Measurements from ENCODE around the gene ZFP36L1.

Gene ZFP36L1

DNA sequence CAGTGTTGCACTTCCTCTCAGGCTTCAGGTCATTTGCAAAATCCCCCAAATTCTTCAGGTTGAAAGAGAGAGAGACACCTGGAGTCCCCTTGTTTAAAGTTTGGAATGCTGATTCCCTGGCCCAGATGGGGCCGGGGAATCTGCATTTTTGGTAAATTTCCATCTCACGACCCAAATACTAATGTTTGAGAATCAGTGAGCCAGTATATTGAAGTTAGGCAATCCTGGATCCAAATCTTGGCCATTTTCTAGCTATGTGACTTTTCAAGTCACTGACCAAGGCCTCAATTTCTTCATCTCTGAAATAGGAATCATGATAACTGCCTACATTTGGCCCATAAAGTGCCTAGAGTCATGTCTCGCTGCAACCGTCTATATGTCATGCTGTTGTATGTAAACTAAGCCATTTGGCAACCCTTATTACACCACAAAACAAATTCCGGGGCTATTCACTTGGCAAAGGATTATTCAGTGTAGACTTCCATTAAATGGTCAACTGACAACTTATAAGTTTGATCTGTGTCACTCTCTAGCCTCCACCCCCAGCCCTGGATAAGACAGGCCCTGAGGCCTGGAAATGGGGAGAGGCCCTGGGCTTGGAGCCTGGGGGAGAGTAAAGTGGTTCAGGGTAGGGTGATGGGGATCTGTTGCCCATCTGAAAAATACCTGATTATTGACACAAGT, 3.7 kb upstream of the ZFP36L1 start:
- TF ChIP-seq, protein P1, sequence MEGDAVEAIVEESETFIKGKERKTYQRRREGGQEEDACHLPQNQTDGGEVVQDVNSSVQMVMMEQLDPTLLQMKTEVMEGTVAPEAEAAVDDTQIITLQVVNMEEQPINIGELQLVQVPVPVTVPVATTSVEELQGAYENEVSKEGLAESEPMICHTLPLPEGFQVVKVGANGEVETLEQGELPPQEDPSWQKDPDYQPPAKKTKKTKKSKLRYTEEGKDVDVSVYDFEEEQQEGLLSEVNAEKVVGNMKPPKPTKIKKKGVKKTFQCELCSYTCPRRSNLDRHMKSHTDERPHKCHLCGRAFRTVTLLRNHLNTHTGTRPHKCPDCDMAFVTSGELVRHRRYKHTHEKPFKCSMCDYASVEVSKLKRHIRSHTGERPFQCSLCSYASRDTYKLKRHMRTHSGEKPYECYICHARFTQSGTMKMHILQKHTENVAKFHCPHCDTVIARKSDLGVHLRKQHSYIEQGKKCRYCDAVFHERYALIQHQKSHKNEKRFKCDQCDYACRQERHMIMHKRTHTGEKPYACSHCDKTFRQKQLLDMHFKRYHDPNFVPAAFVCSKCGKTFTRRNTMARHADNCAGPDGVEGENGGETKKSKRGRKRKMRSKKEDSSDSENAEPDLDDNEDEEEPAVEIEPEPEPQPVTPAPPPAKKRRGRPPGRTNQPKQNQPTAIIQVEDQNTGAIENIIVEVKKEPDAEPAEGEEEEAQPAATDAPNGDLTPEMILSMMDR (IDR thresholded peaks at IDR 0.05; ENCODE audit: low read depth, low read length) = no peak
- no peak for DNase-seq (ENCODE audit: extremely low read depth, low read depth)

DNA sequence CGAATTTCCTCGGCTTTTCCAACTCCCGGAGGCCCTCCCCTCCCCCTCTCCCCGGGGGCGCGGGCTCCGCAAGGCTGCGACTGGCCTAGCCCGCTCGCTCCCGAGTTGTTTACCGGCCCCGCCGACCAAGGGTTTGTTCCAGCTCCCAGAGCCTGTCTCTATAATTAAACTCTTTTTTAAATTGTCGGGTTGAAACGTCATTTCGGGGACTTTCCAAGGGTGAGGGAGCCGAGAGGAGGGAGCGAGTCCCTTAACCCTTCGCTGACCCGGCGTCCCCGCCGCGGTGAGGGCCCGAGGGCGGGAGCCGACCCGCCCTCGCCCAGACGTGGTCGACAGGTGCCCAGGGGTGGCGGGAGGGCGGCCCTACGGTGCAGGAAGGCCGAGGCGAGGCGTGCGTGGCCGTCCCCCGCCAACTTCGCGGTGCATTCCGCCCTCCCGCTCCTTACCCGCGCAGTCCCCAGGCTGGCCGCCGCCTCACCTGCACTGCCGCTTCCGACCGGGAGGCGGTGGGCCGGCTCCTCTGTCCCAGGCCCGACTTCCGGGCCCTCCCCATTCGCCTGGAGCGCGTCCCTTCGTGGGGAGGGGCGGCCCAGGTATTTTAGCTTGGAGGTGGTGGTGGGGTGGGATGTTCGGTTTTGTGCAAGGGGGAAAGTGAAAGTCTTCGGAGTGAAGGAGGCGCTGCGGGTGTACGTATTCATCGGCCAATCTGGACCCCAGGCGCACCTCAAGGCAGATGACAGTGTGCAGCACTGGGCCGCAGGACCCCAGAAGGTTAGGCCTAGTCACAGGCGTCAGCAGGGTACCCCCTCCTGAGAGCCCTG, 2.9 kb upstream of the ZFP36L1 start:
- TF ChIP-seq, protein P1 (IDR thresholded peaks at IDR 0.05; ENCODE audit: low read depth, low read length) = peak; percentile 55
- no peak for DNase-seq (ENCODE audit: extremely low read depth, low read depth)

DNA sequence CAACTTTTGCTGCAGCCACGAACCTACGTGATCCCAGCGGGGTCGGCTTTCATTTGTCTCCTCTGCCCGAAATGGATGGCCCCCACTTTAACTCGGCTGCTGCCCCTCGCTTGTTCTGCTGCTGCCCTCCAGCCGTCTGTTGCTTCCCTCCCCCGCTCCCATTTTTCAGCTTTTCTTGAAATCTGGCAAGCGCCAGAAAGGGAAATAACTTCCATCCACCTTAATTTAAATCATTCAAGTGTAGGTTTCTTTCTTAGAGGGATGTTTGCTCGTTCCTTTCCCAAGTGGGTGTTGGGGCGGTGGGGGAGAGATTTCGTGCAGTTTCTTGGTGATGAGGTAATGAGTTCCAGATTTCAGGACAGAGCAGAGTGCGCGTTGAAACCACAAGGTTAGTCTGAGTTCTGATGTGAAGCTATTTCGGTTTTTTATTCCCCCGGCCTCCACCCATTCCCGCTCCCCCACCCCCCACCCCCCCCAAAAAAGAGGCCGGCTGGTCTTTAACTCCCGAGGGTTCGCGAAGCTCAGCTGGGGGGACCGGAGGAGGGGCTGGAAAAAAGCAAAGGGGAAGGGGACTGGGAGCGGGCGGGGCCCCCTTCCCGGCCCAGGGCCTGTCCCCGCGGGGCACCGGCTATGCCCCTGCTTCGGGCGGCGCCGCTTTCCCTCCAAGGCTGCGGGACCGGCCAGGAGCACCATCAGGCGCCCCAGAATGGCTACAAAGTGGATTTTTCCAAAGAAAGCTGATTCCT, 2.2 kb upstream of the ZFP36L1 start:
- TF ChIP-seq, protein P1 (IDR thresholded peaks at IDR 0.05; ENCODE audit: low read depth, low read length) = no peak
- DNase-seq (ENCODE audit: extremely low read depth, low read depth) = peak; percentile 98

DNA sequence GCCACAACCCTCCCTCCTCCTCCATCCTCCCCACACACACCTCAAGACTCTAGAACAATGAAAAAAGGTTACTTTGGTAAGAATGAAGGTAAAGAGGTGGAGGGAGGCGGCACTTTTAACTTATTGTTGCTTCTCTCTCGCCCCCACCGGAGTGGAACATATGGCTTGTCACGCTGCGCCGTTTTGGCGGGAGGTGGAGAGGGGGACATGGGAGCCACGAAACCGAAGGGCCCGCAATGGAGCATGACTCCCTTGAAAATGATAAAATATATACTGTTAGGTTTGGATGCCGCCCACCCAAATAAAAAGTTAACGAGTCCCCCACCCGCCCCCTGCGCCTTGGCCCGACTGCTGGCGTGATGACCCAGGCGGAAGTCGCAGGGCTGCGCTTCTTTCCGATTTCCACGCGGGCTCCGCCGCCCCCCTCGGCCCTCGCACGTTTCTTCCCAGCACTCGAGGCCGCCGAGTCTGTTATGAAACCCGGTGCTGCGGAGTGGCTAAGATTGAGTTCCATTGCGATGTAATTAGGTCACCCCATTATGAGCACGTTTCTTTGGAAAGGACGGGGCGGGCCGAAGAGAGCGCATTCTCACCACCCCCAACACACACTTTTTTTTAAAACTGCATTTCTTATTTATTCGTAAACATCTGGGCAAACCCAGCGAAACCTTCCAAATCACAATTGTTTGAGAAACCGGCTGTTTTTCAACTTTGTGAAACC, 1.4 kb upstream of the ZFP36L1 start:
- peak; percentile 96 for DNase-seq (ENCODE audit: extremely low read depth, low read depth)
- TF ChIP-seq, protein P1 (IDR thresholded peaks at IDR 0.05; ENCODE audit: low read depth, low read length) = no peak

DNA sequence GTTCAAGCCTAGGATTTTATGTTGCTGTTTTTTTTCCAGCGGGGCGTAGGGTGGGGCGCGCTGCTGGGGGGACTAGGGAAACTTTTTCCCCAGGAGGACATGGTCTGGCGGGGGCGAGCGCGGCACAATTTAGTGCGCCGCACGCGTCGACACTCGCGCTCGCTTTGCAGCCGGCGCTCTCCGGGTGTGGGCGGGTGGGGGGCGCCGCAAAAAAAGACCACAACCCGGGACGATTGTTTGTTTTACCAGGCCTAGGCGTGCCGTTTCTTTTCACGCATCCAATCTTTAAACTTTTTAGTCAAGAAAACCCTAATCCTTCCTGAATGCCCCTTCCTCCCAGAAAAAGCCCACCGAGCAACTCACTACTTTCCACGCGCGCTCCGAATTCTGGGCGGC, 865 bp upstream of the ZFP36L1 start:
- DNase-seq (ENCODE audit: extremely low read depth, low read depth) = no peak
- TF ChIP-seq, protein P1 (IDR thresholded peaks at IDR 0.05; ENCODE audit: low read depth, low read length) = no peak

DNA sequence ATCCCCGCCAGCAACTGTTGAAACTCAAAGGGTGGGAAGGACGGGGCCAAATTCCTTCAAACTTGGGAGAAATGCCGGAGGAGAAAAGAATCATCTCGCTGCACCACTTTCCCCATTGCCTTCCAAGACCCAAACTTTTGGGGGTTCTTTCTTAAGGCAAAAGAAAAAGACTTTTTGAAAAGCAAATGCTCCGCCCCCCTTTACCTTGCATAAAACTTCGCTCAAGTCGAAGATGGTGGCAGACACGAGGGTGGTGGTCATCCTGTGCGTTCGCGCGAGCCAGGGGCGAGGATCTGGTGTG, 239 bp downstream of the ZFP36L1 start:
- no peak for DNase-seq (ENCODE audit: extremely low read depth, low read depth)
- TF ChIP-seq, protein P1 (IDR thresholded peaks at IDR 0.05; ENCODE audit: low read depth, low read length) = no peak

All from AG09319 (cell line).